PC-3 (cell line): ENCODE results near the gene PLOD2. TPM values are rescaled to one million over a fixed set of nuclear protein-coding genes. Genes with fewer than 3 reads are reported as not detected.

Experiments
- ATAC-seq: fragments of 200-7000 bp; cut with Tn5 transposase; 2 replicates; pipeline ENCODE4 v1.9.1; 2020; ENCODE audit warnings: mild to moderate bottlenecking, moderate library complexity
- BruUV-seq: library from RNA; stranded (reverse); fragments of 400-500 nt; replicated peaks from 2 replicates; lab custom pipeline; 2021; lab: Mats Ljungman, UMichigan
- CTCF ChIA-PET: fragments of 300-600 bp; sonication (Branson Sonifier 250); formaldehyde crosslinking; loops from one replicate; lab custom pipeline; 2022; ENCODE audit warnings: antibody characterized with exemption; lab: Charles Lee
- POLR2A ChIA-PET: fragments of 300-600 bp; sonication (Branson Sonifier 250); formaldehyde crosslinking; loops from one replicate; lab custom pipeline; 2022; ENCODE audit warnings: antibody characterized with exemption; ENCODE audit not compliant: unreplicated experiment; lab: Charles Lee
- DNase-seq: peaks from one replicate; pipeline ENCODE4 v3.0.0-alpha.2; 2015
- H2AFZ ChIP-seq: fragments of 300-600 bp; sonication (generic); 2 replicates; pipeline ENCODE4 v1.6.0; 2016; ENCODE audit warnings: antibody characterized with exemption, low read length
- H3F3A ChIP-seq: fragments of 300-600 bp; sonication (generic); one replicate; pipeline ENCODE4 v1.6.0; 2017; ENCODE audit warnings: antibody characterized with exemption, low read length, control low read depth, mild to moderate bottlenecking; ENCODE audit not compliant: unreplicated experiment
- H3K27ac ChIP-seq: fragments of 300-600 bp; sonication (generic); 2 replicates; pipeline ENCODE4 v1.5.1; 2016; ENCODE audit warnings: mild to moderate bottlenecking, low read length
- H3K27me3 ChIP-seq: fragments of 300-600 bp; sonication (generic); 2 replicates; pipeline ENCODE4 v1.6.1; 2016; ENCODE audit warnings: low read length, mixed read lengths
- H3K36me3 ChIP-seq: fragments of 300-600 bp; sonication (generic); 2 replicates; pipeline ENCODE4 v1.6.1; 2016; ENCODE audit warnings: low read depth, mixed run types, low read length, mixed read lengths
- H3K4me1 ChIP-seq: fragments of 300-600 bp; sonication (generic); 2 replicates; pipeline ENCODE4 v1.5.1; 2016; ENCODE audit warnings: low read length; ENCODE audit not compliant: insufficient read depth
- H3K4me2 ChIP-seq: fragments of 300-600 bp; sonication (generic); 2 replicates; pipeline ENCODE4 v1.6.0; 2016; ENCODE audit warnings: low read length
- H3K4me3 ChIP-seq: fragments of 300-600 bp; sonication (generic); 2 replicates; pipeline ENCODE4 v1.5.1; 2016; ENCODE audit warnings: mild to moderate bottlenecking, low read length, mixed read lengths
- H3K79me2 ChIP-seq: fragments of 300-600 bp; sonication (generic); 2 replicates; pipeline ENCODE4 v1.6.1; 2017; ENCODE audit warnings: low read length, mixed read lengths
- H3K9ac ChIP-seq: fragments of 300-600 bp; sonication (generic); 2 replicates; pipeline ENCODE4 v1.6.0; 2016; ENCODE audit warnings: mild to moderate bottlenecking, low read length
- H3K9me2 ChIP-seq: fragments of 300-600 bp; sonication (generic); replicated peaks from 2 replicates; pipeline ENCODE4 v1.6.1; 2016; ENCODE audit warnings: mixed run types, low read length, mixed read lengths
- H3K9me3 ChIP-seq: fragments of 300-600 bp; sonication (generic); 2 replicates; pipeline ENCODE4 v1.6.1; 2016; ENCODE audit warnings: low read length, mixed read lengths
- H4K20me1 ChIP-seq: fragments of 300-600 bp; sonication (generic); 2 replicates; pipeline ENCODE4 v1.6.1; 2016; ENCODE audit warnings: low read length, mixed read lengths
- EZH2 ChIP-seq: fragments of 300-600 bp; sonication (generic); IDR thresholded peaks from one replicate; pipeline ENCODE4 v1.6.1; 2017; ENCODE audit warnings: antibody characterized with exemption, mild to moderate bottlenecking, low read length; ENCODE audit not compliant: unreplicated experiment
- EZH2phosphoT487 ChIP-seq: fragments of 300-600 bp; sonication (generic); IDR thresholded peaks from 2 replicates; pipeline ENCODE4 v1.6.1; 2018; ENCODE audit warnings: mild to moderate bottlenecking, antibody characterized with exemption, low read length, borderline replicate concordance
- intact Hi-C: fragments of 100-400 bp; cut with micrococcal nuclease; formaldehyde crosslinking; loops from 2 replicates; pipeline ENCODE4 v1.9.0; 2023
- total RNA-seq: library from RNA; depleted of rRNA; stranded (reverse); fragments of >200 nt; gene quantifications from 2 replicates; pipeline ENCODE4 v1.2.3, GENCODE V29; 2014
- TF ChIP-seq, protein P1 (sequence below): fragments of 300-600 bp; sonication (generic); conservative IDR thresholded peaks from 2 replicates; pipeline ENCODE4 v1.5.1; 2017; ENCODE audit warnings: antibody characterized with exemption, low read depth, mild to moderate bottlenecking, low read length

Gene PLOD2
- total RNA-seq, 1 experiment from 2014 or later: 76.1 TPM

DNA sequence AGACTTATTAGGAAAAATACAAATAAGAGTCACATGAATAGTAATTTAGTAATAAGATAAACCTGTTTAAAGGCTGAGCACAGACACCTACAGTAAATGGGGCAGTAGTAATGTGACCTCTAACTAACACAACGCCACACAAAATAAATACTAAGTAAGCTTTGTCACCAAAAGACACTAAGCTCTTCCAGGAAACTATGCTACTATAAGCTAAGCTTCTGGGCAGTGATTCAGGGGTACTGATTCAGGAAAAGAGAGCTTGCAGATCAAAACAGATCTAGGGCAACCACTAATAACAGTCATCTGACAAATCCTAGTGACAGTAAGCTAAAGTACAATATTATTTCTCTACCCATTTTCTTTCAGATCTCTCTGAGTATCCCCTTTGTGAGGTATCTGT lies 68.8 kb downstream of the PLOD2 start:
- H3K27me3 ChIP-seq: no peaks in the 10 kb centered on the region
- no peak overlapping the region for H3K27ac ChIP-seq
- peaks cover 13% of the 10 kb centered on the region for H3K79me2 ChIP-seq
- H3K9ac ChIP-seq: no peak overlapping the region
- no peak overlapping the region for H3K4me3 ChIP-seq
- H3K4me1 ChIP-seq: 0 out of 2 replicates have a peak, but pooled peaks cover 4% of the 10 kb centered on the region
- H3K9me2 ChIP-seq: no peaks in the 10 kb centered on the region
- H2AFZ ChIP-seq: no peak overlapping the region
- no peaks in the 10 kb centered on the region for H3K9me3 ChIP-seq
- intact Hi-C loops: loop anchor here (2.0 kb wide), 2 partner anchors 13 to 25 kb away; no protein-coding TSS in a partner anchor
- CTCF ChIA-PET: no interaction called here
- POLR2A ChIA-PET: no interaction called here
- no peaks in the 10 kb centered on the region for H4K20me1 ChIP-seq
- no peaks in the 10 kb centered on the region for H3F3A ChIP-seq
- H3K4me2 ChIP-seq: no peak overlapping the region
- TF ChIP-seq, protein P1, sequence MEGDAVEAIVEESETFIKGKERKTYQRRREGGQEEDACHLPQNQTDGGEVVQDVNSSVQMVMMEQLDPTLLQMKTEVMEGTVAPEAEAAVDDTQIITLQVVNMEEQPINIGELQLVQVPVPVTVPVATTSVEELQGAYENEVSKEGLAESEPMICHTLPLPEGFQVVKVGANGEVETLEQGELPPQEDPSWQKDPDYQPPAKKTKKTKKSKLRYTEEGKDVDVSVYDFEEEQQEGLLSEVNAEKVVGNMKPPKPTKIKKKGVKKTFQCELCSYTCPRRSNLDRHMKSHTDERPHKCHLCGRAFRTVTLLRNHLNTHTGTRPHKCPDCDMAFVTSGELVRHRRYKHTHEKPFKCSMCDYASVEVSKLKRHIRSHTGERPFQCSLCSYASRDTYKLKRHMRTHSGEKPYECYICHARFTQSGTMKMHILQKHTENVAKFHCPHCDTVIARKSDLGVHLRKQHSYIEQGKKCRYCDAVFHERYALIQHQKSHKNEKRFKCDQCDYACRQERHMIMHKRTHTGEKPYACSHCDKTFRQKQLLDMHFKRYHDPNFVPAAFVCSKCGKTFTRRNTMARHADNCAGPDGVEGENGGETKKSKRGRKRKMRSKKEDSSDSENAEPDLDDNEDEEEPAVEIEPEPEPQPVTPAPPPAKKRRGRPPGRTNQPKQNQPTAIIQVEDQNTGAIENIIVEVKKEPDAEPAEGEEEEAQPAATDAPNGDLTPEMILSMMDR: no peak
- no peak for TF ChIP-seq EZH2
- no peak for TF ChIP-seq EZH2phosphoT487
- H3K36me3 ChIP-seq: peaks cover 16% of the 10 kb centered on the region
- no TSS peak for BruUV-seq
- DNase-seq (no peak), ATAC-seq (peak; percentile 58)

DNA sequence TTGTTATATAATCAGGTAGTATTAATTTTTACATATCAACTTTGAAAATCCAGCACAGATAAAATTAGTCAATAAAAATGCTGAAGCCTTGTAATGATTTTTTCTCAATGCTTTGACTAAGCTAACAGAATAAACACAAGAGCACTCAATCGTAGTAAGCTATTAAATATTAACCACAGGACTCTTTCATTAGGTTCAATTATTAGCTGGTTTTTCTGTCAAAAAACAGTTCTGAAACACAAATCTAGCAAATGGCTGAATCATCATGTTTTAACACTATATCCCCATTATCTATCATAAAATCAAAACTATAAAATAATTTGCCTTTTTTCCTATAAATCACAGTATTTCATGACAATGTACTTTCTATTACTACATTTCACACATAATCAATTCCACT lies 69.6 kb downstream of the PLOD2 start:
- no peak for TF ChIP-seq EZH2phosphoT487
- TF ChIP-seq EZH2: no peak
- TF ChIP-seq, protein P1: no peak
- ChIA-PET CTCF (no interaction called here), POLR2A (no interaction called here)
- no TSS peak for BruUV-seq
- intact Hi-C loops: no loop called here
- no peaks in the 10 kb centered on the region for H4K20me1 ChIP-seq
- H3K27me3 ChIP-seq: no peaks in the 10 kb centered on the region
- H3K4me2 ChIP-seq: no peak overlapping the region
- H3K27ac ChIP-seq: no peak overlapping the region
- peaks cover 13% of the 10 kb centered on the region for H3K79me2 ChIP-seq
- no peaks in the 10 kb centered on the region for H3F3A ChIP-seq
- H3K9me2 ChIP-seq: no peaks in the 10 kb centered on the region
- H3K36me3 ChIP-seq: peaks cover 16% of the 10 kb centered on the region
- H3K9ac ChIP-seq: no peak overlapping the region
- no peak overlapping the region for H3K4me3 ChIP-seq
- 0 out of 2 replicates have a peak, but pooled peaks cover 4% of the 10 kb centered on the region for H3K4me1 ChIP-seq
- H3K9me3 ChIP-seq: no peaks in the 10 kb centered on the region
- ATAC-seq (no peak), DNase-seq (no peak)
- H2AFZ ChIP-seq: no peak overlapping the region

DNA sequence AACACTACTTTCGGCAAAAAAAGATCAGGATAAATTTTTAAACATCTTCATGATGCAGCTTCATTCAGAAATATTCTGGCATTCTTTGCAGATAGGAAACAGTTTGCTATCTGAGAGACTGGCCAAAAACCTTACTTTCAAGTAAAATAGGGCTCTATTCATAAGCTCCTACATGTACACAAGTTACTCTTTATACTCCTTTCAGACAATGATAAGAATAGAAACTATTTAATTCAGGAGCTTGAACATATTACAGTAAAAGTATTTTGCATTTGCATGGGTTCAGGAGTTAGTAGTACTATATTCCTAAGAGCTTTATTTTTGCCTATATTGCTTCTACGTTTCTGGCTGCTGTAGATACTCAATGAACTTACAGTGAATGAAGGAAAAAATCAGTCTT lies 70.5 kb downstream of the PLOD2 start:
- ChIA-PET POLR2A (no interaction called here), CTCF (no interaction called here)
- H3K27ac ChIP-seq: no peak overlapping the region
- H3K9me2 ChIP-seq: no peaks in the 10 kb centered on the region
- TF ChIP-seq EZH2phosphoT487: no peak
- TF ChIP-seq, protein P1: no peak
- TF ChIP-seq EZH2: no peak
- ATAC-seq (no peak), DNase-seq (no peak)
- H3F3A ChIP-seq: no peaks in the 10 kb centered on the region
- peaks cover 13% of the 10 kb centered on the region for H3K79me2 ChIP-seq
- no TSS peak for BruUV-seq
- no peak overlapping the region for H3K4me2 ChIP-seq
- H4K20me1 ChIP-seq: no peaks in the 10 kb centered on the region
- intact Hi-C loops: no loop called here
- 0 out of 2 replicates have a peak, but pooled peaks cover 4% of the 10 kb centered on the region for H3K4me1 ChIP-seq
- no peak overlapping the region for H2AFZ ChIP-seq
- peaks cover 16% of the 10 kb centered on the region for H3K36me3 ChIP-seq
- no peak overlapping the region for H3K4me3 ChIP-seq
- no peaks in the 10 kb centered on the region for H3K27me3 ChIP-seq
- no peaks in the 10 kb centered on the region for H3K9me3 ChIP-seq
- H3K9ac ChIP-seq: no peak overlapping the region
